Heart right ventricle (tissue), 16 donors: ENCODE data around the gene PLEK. TPM values are rescaled to one million over a fixed set of nuclear protein-coding genes. Genes with fewer than 3 reads are reported as not detected.

Experiments used
- ATAC-seq, 8 donors: fragments of 200-7000 bp; cut with Tn5 transposase; one replicate each; pipeline ENCODE4 v1.9.1; 2020; ENCODE audit warnings: mild to moderate bottlenecking in 8 of 8, moderate library complexity in 8 of 8, moderate number of reproducible peaks in 1 of 8
- DNase-seq, 2 donors: peaks; one replicate each; pipeline ENCODE4 v3.0.0-alpha.2; 2020
- H3K27ac ChIP-seq, 10 donors: fragments of 200-600 bp; sonication (generic) in 2 of 10; one replicate each; pipeline versions ENCODE4 v1.5.0 to v1.8.0; 2020 to 2022; ENCODE audit warnings: mild to moderate bottlenecking in 3 of 10
- H3K27me3 ChIP-seq, 7 donors: fragments of 200-600 bp; one replicate each; pipeline ENCODE4 v1.8.0; 2021 to 2022; ENCODE audit warnings: mild to moderate bottlenecking in 2 of 7
- H3K36me3 ChIP-seq, 9 donors: fragments of 200-600 bp; sonication (generic) in 1 of 9; one replicate each; pipeline versions ENCODE4 v1.5.0 to v1.8.0; 2020 to 2022; ENCODE audit warnings: mild to moderate bottlenecking in 2 of 9
- H3K4me1 ChIP-seq, 9 donors: fragments of 200-600 bp; sonication (generic) in 1 of 9; one replicate each; pipeline versions ENCODE4 v1.5.0 to v1.8.0; 2020 to 2022; ENCODE audit warnings: mild to moderate bottlenecking in 4 of 9
- H3K4me3 ChIP-seq, 10 donors: fragments of 200-600 bp; sonication (generic) in 2 of 10; one replicate each; pipeline versions ENCODE4 v1.5.0 to v1.8.0; 2020 to 2022; ENCODE audit warnings: mild to moderate bottlenecking in 7 of 10, moderate library complexity in 2 of 10
- H3K9me3 ChIP-seq, 11 donors: fragments of 200-600 bp in 10 of 11; sonication (generic) in 2 of 11; one replicate each; pipeline versions ENCODE4 v1.5.0 to v1.8.0; 2013 to 2022; ENCODE audit warnings: mild to moderate bottlenecking in 2 of 11, control low read depth in 1 of 11, moderate library complexity in 1 of 11
- WGBS, 2 donors: extraction: QIAGEN DNeasy Blood & Tissue Kit; methylation state at CpG; one replicate each; pipeline ENCODE4 v1.1.7; 2013; ENCODE audit warnings: inconsistent platforms in 1 of 2; 5-methylcytosine and 5-hydroxymethylcytosine counted together
- intact Hi-C, 10 donors: fragments of 100-400 bp; cut with DNase I; formaldehyde crosslinking; loops; one replicate each; pipeline versions ENCODE4 v1.11.1 to v1.14.2; 2022
- polyA plus RNA-seq, 2 donors: library from polyadenylated mRNA; stranded (reverse); fragments of 200-250 nt; gene quantifications; one replicate each; pipeline ENCODE4 v1.2.3, GENCODE V29; 2013
- total RNA-seq, 10 donors: library from RNA; stranded (reverse); fragmentation: NEBNext Ultra II Directional in 3 of 10; extraction: Animal tissue kit (Norgen Biotek cat#: 25700) in 3 of 10; gene quantifications; one replicate each; pipeline versions ENCODE4 v1.2.1 to v1.2.4, GENCODE V29; 2021 to 2023
- TF ChIP-seq, protein P1 (sequence below), 9 donors: fragments of 200-600 bp; sonication (generic) in 2 of 9; IDR thresholded peaks; one replicate each; pipeline versions ENCODE4 v1.5.0 to v1.8.0; 2021 to 2022; ENCODE audit warnings: antibody characterized with exemption in 9 of 9, mild to moderate bottlenecking in 5 of 9, moderate library complexity in 1 of 9
- donor health status: Arrhythmogenic right ventricular cardiomyopathy.
- donor health status: ischemic (EF 13 %, LVEDD 7.1; RV severe dilation, severe dysfunction).
- donor health status: healthy with polysubstance abuse.
- donor health status: DM: no; HTN: yes; CAD: no.
- donor health status: DM: no; HTN: no; CAD: no.
- donor health status: ischemic (EF 25% LVEDD 6.9; RV normal size, moderate dysfunction).
- donor health status: ischemic (EF 25% LVEDD 5.7; RV mildly dilated, moderate dysfunction).
- donor health status: healthy.
- donor health status: DM: yes; HTN: yes; CAD: no.
- donor health status: Ischemic cardiomyopathy.
- donor health status: ischemic (EF 35%, LVEDD 5.7; RV mildly dilated, moderate dysfunction).
- donor health status: nonischemic (EF 11% LVEDD 7.7; RV severe dilation, severe dysfunction).
- donor health status: DM: yes; HTN: yes; CAD: no.
- donor health status: PGD.
- donor health status: ischemic (EF 29% LVEDD 5.4; RV normal size, mild dysfunction).
- donor health status: nonischemic (EF 23%, LVEDD 6.1; RV moderate dilation, normal function).

The PLEK gene
- total and polyA plus RNA-seq, 12 donors = 1.1 to 46.3 (median 2.7) TPM

DNA sequence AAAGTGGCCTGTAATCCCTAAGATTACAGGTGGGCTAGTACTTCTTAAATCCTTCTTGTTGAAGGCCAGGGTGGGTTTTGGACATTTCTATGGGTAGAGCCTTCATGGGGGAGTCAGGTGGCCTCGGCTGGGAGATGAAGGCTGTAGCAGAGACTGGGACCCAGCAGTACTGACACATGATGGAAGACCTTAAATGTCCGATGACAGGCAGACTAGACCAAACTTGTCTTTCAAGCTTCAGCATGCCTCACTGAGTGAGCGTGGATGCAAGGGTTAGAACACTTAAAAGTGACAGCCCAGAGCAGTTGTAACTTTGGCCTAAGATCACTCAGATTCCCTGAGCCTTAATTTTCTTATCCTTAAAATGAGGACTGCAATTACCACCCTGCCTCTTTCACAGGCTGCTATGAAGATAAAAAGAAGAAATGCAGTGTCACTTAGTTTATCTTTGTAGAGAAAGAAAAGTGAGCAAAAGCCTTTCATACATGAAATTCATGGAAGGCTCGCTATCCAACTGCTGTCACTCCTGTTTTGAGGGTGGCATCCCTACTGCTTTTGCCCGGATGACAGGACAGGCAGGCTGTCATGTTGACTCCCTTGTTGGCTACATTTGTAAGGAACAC, 19.5 kb downstream of the PLEK start:
- peaks cover 0 to 71% (median 1%) of the 10 kb centered on the region in 9 donors for H3K4me1 ChIP-seq
- H3K36me3 ChIP-seq = peaks cover 0 to 90% (median 0%) of the 10 kb centered on the region in 9 donors
- no peaks in the 10 kb centered on the region for H3K9me3 ChIP-seq
- DNase-seq = no peak
- no peaks in the 10 kb centered on the region for H3K27me3 ChIP-seq
- WGBS, 2 donors = 76 to 83% methylated on average over 5 of the region's 5 CpGs
- intact Hi-C loops = loop anchor here in 1 of 10 donors (5.0 kb wide), 1 partner anchor 43 kb away; no protein-coding TSS in a partner anchor
- H3K27ac ChIP-seq = no peak overlapping the region
- TF ChIP-seq, protein P1, sequence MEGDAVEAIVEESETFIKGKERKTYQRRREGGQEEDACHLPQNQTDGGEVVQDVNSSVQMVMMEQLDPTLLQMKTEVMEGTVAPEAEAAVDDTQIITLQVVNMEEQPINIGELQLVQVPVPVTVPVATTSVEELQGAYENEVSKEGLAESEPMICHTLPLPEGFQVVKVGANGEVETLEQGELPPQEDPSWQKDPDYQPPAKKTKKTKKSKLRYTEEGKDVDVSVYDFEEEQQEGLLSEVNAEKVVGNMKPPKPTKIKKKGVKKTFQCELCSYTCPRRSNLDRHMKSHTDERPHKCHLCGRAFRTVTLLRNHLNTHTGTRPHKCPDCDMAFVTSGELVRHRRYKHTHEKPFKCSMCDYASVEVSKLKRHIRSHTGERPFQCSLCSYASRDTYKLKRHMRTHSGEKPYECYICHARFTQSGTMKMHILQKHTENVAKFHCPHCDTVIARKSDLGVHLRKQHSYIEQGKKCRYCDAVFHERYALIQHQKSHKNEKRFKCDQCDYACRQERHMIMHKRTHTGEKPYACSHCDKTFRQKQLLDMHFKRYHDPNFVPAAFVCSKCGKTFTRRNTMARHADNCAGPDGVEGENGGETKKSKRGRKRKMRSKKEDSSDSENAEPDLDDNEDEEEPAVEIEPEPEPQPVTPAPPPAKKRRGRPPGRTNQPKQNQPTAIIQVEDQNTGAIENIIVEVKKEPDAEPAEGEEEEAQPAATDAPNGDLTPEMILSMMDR (IDR thresholded peaks at IDR 0.05) = no peak
- ATAC-seq = no peak
- no peak overlapping the region for H3K4me3 ChIP-seq

DNA sequence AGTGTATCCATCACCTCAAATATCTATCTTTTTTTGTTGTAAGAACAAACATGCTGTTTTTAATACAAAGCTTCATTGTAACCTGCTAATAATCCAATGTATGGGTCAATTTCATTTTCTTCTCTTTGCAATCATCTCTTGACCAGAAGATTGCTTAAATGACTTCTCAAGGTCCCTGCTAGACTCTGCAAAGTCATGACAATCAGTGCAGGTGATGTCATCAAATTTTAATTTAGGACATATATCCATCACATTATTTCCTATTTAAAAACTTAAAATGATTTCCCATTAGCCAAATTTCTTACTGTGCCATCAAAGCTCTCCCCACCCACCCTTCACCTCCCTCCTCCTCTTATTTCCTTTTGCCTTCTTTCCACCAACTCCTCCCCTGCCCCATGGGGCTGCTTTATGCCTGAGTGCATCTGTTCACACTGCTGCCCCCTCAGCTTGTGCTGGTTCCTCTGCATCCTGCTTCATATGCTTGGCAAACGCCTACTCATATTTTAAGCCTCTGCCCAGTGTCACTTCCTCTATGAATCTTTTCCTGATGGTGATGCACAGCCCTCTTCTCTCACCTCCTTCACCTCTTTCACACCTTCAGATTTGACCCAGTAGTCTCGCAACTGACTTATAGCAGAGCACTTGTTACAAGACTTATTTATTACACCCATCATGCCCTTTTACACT, 20.3 kb downstream of the PLEK start:
- TF ChIP-seq, protein P1 (IDR thresholded peaks at IDR 0.05) = no peak
- DNase-seq (no peak), ATAC-seq (no peak)
- Histone ChIP-seq H3K27me3 (no peaks in the 10 kb centered on the region), H3K27ac (no peak overlapping the region), H3K36me3 (peaks cover 0 to 90% (median 0%) of the 10 kb centered on the region in 9 donors), H3K9me3 (no peaks in the 10 kb centered on the region), H3K4me1 (peaks cover 0 to 71% (median 8%) of the 10 kb centered on the region in 9 donors), H3K4me3 (no peak overlapping the region)
- WGBS, 2 donors = 51 to 68% methylated on average over 2 of the region's 2 CpGs
- intact Hi-C loops = no loop called here

DNA sequence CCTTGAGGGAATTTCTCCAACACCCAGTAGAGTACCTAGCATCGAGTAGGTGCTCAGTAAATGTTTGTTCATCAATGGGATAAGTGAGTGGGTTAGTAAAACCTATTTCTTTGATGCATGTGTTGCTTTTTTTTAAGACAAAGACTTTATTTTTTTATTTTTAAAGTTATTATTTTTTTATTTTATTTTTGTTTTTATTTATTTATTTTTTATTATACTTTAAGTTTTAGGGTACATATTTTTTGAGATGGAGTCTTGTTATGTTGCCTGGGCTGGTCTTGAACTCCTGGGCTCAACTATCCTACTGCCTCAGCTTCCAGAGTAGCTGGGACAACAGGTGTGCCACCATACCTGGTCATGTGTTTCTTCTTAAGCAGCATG, 20.8 kb downstream of the PLEK start:
- Histone ChIP-seq H3K36me3 (peaks cover 0 to 90% (median 0%) of the 10 kb centered on the region in 9 donors), H3K27ac (peak overlapping the region in 1 of 10 donors; percentile 74), H3K27me3 (no peaks in the 10 kb centered on the region), H3K4me3 (no peak overlapping the region), H3K4me1 (peaks cover 0 to 72% (median 13%) of the 10 kb centered on the region in 9 donors), H3K9me3 (no peaks in the 10 kb centered on the region)
- DNase-seq = no peak
- WGBS, 2 donors = 84 to 95% methylated on average over 1 of the region's 1 CpG
- ATAC-seq = no peak
- intact Hi-C loops = no loop called here
- TF ChIP-seq, protein P1 (IDR thresholded peaks at IDR 0.05) = no peak

DNA sequence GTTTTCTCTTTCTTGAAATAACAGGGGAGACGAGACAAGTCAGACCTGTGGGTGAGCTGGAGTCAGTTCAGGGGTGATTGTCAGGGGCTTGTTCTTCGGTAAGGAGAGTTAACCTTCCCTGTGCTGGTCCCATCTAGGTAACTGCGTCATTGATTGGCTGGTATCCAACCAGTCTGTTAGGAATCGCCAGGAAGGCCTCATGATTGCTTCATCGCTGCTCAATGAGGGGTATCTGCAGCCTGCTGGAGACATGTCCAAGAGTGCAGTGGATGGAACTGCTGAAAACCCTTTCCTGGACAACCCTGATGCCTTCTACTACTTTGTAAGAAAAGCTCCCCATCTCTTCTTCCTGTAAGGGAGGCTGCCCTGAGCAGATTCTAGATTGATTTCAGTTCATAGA, 21.3 kb downstream of the PLEK start:
- no peaks in the 10 kb centered on the region for H3K27me3 ChIP-seq
- H3K9me3 ChIP-seq = no peaks in the 10 kb centered on the region
- intact Hi-C loops = no loop called here
- no peak for ATAC-seq
- TF ChIP-seq, protein P1 (IDR thresholded peaks at IDR 0.05) = no peak
- no peak for DNase-seq
- no peak overlapping the region for H3K4me3 ChIP-seq
- peaks cover 0 to 89% (median 0%) of the 10 kb centered on the region in 9 donors for H3K36me3 ChIP-seq
- H3K4me1 ChIP-seq = peaks cover 0 to 77% (median 17%) of the 10 kb centered on the region in 9 donors
- 85 to 88% methylated on average over 5 of the region's 5 CpGs for WGBS, 2 donors
- H3K27ac ChIP-seq = peak overlapping the region in 1 of 10 donors; percentile 74
